NCI-H510A treated with DMSO at 0.1 percent for 48 hours (cell line): ENCODE measurements around the gene LIPA.
"Not testable (repeated sequence)": the region's sequence is repeated elsewhere in the genome, so short reads cannot be mapped to it uniquely, and the experiment has no call there.

ENCODE experiments used
- DNase-seq: peaks from one replicate; lab custom pipeline; 2025; lab: John Stamatoyannopoulos, UW

LIPA gene

DNA sequence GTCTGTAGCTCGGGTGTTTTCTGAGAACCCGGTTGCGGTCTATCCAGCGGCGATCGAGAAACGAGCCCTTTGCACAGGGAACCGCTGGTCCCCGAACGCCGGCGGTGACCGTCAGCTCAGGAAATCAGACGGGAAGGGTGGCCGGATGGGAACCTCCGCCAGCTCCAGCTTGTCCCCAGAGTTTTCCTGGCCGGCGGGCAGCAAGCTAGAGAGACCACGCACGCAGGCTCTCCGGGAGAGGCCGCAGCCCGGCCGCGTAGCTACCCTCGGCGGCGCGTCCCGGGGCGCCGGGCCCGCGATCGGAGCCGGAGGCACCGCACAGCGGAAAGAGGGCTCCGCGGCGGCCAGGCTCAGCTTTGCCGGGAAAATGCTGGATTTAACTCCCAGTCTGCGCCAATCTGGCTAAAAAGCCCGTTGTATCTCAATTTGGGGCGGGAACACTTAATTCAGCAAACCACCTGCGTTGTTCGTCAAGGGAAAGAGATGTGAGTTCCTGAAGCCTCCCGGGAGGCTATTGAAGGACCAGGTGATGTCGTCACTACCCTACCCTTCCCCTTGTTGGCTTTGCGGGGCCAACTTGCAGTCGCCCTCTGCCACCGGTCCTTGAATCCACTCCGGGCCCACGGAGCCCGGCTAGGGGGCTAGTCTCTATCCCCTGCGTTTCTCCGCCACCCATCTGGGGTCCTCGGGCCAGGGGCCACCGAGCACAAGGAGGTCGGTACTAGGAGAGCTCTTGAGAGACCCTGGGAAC is 43.6 kb downstream of the LIPA start:
- DNase-seq = peak; percentile 52

DNA sequence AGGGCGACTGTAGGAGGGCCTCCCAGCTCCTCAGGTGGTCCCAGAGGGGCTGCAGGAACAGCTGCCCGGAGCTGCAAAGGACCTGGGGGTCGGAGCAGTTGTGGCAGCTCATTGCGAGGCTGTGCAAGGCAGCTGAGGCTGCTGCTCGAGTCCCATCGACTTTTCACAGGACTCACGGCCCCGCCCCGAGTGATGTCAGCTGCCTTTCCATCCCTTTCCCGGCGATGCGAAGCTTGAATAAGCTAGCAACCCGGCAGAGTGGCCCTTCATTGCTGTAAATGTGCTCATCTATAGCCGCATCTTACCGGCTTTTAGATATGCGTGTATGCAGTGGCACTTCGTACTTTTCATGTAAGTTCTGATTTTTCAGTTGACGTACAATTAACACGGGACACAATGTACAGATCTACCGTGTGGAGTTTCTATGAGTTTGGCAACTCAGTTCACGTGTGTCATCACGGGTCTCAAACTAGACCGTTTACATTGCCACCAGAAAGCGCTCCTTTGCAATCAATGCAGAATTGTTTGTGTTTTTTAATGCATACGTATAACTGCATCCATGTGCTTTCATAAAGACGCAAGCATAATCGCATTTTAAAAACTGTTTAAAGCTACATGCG is 44.3 kb downstream of the LIPA start, which contains the start of gene CH25H:
TSS of gene CH25H (minus strand) at position 137 of the 620 bp plus-strand sequence. CDS start at position 112, 25 bp downstream.
- peak; percentile 68 for DNase-seq

DNA sequence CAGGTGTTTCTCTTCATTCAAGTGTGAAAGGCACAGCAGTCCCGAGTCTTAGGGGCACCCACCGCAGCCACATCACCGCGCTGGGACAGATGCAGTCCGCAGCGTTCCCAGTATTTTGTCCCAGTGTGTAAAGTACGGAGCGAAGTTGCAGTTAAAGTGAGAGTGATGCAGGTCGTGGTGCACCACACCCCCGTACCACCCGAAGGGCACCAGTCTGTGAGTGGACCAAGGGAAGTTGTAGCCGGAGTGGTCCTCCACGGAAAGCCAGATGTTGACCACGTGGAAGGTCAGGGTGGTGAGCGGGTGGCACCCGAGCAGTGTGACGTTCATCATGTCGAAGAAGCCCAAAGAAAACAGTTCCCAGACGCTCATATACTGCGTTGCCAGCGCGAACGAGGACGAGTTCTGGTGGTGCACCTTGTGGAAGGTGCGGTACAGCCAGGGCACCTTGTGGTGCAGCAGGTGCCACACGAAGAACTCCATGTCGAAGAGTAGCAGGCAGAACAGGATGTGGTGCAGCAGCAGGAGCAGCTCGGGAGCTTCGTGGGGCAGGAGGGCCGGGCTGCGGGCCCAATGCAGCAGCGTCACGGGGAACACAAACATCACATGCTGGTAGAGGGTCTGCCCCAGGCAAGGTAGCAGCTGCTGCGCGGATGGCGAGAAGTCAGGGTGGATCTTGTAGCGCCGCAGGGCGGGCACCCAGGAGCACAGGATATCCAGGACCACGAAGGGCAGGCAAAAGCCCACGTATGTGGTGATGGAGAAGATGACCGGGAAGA is 45.0 kb downstream of the LIPA start:
- peak; percentile 39 for DNase-seq

DNA sequence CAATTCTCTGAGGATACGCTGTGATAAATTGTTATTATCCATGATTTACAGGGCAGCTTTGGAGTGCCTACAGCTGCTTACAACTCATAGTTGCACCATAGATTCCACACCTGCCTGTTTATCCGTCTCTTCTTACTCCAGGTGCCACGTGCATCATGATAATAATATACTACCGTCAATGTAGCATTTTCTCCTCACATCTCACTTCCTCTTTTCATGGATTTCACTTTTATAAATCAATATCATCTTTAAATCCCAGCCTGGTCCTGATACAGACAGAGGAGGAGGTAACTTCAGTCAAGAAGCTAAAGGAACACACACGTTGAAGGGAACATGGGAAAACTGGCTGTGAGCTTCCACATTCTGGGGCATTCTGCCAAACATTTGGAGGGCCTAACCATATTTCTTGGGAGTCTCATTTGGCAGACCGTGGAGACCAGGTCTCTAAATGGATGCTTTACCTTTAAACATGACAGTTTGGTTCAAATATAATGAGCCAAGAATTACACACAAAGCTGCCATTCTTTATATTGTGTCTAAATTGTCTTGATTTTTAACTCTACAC is 46.9 kb downstream of the LIPA start:
- no peak for DNase-seq

DNA sequence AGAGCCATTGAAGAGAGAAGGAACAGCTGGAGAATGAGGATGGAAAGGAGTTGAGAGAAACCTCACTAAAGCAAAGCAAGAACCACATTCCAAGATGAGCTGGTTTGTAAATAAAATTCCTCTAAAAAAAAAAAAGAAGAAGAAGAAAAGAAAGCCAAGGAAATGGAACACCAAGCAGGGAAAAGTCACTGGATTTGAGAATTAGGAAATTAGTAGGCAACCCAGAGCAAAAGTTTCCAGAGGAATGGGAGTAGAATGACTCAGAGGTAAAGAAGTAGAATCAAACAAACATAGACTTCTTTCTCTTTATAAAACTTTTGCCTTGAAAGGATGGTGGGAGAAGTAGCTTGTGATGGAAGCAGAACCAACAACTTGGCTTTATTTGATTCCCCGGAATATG is 48.3 kb downstream of the LIPA start:
- no peak for DNase-seq

DNA sequence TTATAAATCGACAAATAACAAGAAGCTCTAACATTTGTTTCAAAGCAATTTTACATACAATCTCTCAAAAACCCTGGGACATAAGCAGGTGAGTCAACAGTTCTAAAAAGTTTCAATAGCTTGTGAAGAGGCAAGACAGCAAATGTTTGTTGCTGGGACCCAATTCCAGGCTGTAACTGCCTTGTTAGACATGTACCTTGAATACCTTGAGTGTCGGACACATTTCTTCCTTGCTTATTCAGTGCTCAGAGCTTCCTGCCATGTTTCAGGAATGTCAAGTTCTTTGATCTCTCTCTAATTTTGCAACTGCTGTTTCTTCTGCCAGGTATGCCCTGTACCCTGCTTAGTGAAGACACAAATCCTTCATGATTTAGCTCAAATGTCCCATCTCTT is 49.5 kb downstream of the LIPA start:
- no peak for DNase-seq

DNA sequence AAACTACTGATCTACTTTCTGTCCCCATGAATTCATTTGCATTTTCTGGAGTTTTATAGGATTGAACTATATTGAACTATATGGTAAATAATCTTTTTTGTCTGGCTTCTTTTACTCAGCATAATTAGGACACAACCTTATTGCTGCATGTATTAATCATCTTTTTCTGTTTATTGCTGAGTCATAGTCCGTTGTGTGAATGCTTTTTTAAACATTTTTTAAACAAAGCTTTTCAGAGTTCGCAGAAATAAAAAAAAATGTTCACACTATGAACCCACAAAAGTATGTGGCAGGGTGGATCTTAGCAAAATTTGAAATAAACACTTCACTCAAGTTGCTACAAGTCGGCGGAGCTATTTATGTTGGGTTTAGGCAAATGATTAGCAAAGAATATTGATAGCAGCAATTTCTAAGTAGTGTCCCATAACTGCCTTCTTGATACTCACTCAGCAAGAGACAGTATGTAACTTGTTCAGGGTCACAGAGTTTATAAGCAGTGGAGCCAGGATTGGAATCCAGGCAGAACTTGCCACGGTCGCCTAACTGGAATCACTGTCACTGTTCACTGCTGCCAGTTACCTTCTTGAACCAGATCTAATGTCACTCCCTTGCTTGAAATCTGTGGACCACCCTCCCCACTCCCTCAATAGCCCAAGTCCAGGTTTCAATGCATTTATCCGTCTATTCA is 50.1 kb downstream of the LIPA start:
- DNase-seq = no peak

DNA sequence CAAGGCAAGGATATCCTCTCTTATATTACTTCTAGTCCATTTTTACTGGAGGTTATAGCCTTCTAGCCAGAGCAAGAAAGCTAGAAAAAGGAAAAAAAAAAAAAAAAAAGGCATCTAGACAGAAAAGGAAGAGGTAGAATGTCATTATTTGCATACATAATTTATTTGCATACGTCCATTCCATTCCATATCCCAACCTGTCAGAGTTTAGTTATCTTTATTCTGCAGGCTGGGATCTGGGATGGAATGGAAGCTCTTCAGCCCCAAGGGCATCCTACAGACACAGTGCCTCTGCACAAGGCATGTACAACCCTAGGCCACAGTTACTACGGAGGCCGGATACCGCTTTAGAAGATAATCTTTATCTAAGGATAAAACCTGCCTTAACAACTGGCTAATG is 54.1 kb downstream of the LIPA start:
- DNase-seq = no peak

DNA sequence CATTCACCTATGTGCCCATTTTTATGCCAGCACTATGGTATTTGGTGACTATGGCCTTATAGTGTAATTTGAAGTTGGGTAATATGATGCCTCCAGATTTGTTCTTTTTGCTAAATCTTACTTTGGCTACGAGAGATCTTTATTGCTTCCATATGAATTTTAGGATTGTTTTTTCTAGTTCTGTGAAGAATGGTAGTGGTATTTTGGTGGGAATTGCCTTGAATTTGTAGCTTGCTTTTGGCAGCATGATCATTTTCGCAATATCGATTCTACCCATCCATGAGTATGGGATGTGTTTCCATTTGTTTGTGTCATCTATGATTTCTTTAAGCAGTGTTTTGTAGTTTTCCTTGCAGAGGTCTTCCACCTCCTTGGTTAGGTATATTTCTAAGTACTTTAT is 60.3 kb downstream of the LIPA start:
- not testable (repeated sequence) for DNase-seq

DNA sequence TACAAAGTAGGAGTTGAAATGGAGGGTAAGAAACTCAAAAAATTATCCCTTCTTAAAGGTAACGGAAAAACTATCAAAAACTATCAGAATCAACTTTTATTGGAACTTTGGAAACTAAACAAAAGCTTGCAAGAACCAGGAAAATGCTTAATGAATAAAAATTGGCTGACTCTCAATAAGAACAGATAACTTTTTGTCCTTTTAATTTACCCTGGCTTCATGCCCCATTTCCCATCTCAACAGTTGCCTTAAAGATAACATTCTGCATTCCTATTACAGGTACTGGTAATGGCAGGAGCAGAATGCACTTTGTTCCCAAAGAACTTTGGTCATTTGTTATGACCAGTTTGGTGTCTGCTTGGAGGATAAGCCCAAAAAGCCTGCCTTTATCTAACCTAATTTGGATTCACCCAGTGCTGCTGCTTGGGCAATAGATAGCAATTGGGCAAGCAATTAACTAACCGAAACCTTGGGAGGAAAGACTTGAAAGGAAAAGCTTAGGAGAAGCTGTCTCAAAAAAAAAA is 62.3 kb downstream of the LIPA start:
- no peak for DNase-seq

DNA sequence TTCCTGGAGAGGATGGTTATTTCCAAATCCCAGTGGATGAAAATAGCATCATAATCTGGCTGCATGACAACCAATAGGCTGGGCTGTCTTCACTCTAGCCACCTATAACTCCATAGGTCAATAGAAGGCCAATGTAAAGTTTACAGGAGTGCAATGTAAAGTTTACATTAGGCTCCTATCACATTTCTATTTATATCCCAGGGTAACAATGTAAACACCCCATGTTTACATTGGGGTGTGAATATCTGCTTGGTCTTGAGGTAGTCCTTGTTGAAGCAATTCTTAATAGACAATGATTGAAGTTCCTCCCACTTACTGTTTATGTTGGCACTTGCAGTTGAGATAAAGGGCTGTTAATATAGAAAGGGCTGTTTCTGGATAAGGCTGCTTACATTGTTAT is 65.9 kb downstream of the LIPA start:
- peak; percentile 82 for DNase-seq

DNA sequence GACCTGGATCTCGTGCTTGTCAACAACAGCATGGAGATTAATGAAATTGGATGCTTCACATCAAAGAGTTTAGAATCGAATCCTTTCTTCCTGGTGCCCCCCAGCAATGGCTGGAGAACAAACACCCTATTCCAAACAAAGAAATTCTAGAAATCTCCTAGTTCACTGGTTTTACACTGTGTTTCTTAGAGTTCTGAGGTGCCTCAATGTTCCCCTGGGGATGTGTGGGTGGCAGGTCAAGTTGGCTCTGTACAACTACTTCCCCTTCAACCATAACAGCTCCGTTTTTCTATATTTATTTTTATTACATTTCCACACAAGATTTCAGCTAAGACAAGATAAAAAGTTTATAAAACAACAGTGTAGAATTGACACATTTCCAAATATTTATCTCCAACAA is 66.9 kb downstream of the LIPA start:
- DNase-seq = no peak

DNA sequence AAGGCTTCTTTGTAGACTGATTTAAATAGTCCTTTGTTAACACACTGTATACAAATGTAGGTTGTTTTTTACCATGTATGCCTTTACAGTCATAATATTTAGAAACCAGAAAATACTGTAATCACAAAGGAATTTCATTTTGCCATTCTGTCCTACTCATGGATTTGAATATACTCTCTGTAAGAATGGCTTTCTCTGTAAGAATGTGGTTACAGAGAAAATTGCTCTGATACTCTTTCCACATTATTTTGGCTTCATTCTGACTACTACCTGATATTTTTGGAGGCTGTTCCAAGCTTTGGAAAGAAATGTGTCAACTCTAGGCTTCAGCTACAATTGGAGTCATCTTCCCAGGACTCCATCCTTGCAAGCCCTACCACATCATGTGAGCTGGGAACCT is 68.0 kb downstream of the LIPA start:
- DNase-seq = no peak

DNA sequence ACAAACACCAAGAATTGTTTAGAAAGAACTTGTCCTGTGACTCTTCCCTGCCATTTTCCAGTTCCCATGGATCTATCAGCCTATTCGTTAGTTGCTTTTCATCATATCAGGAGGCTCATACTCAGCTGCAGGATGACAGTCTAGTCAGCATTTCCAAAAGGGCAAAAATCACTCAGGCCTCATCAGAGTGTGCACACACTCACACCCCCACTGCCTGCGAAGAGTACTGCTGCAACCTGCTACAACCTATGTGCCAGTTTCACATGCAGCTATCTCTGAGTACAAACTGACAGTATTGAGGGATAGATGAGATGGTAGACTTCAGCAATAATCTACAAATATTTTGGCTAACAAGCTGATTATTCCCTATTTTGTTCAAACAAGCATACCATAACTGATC is 68.7 kb downstream of the LIPA start:
- no peak for DNase-seq

DNA sequence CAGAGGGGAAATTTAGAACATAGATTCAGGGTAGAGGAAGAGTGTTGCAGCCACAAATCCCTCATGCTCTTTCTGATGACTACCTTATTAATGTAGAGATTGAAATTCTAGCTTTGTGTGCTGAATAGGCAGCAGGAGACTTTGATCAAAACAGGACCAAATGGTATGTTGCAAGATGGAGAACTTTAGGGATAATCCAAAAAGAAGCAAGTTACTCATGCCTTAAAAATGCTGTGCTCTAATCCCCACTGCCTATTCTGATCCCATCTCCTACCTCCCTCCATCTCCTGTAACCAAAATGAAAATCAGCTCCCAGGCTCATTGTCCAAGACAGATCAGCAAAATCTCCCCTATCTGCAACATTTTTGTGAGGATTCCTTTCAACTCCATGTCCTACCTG is 75.8 kb downstream of the LIPA start:
- DNase-seq = no peak

DNA sequence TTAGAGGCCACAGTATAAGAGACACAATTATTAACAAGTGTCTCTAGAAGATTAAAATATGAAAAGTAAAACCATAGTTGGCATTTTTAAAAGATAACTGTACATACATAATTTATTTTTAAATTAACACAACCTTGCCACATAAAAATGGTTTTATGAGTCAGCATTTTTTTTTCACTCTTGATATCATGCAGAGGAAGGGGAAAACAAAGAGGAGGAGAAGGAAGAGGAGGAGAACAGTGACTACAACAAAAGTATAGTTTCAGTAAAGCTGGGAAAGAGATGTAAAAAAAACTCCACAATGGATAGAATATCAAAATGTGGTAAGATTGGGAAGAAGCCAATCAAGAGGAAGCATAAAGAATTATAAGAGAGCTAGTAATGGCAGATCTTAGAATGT is 78.5 kb downstream of the LIPA start:
- no peak for DNase-seq

DNA sequence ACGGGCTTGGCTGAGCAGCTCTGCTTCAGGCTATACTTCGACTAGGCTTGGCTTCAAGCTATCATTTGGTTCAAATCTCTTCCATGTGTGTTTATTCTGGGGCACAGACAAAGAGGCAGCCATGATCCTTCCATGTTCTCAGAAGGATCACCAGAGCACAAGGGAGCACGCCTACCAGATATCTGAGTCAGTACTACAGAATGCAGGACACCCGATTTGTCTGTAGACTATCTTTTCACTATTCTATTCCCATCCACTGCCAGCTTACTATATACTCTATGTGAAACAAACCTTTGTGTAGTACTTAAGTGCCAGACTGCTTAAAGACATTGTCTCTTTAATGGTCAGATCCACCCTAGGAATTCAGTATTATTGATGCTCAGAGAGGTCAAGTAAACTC is 79.6 kb downstream of the LIPA start:
- no peak for DNase-seq

DNA sequence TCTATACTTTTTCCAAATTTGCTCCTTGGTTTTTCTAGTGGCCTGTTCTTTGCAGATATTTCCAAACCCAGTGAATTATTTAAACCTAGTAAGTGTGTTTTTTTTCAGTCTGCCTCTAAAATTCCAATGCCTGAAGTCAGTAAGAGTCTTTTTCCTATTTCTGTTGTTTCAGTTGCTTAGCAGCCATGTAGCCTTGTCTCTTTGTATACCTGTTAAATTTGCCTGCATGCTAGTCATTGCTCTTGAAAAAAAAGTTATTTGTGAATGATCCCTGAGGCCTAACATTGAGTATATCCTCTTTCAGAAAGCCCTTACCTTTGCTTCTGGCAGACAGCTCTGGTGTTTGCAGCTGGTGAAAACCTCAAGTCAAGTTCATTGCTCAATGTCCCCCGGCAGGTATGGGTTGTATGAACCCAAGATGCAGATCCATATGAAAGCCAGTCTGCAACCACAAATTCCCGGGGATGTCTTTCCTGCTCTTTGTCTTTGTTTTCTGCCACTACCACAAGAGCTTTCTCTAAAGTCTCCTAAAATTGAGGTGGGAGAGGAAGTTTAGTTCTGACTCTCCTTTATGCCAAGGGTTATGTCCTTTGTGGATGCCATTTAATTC is 80.2 kb downstream of the LIPA start:
- no peak for DNase-seq

DNA sequence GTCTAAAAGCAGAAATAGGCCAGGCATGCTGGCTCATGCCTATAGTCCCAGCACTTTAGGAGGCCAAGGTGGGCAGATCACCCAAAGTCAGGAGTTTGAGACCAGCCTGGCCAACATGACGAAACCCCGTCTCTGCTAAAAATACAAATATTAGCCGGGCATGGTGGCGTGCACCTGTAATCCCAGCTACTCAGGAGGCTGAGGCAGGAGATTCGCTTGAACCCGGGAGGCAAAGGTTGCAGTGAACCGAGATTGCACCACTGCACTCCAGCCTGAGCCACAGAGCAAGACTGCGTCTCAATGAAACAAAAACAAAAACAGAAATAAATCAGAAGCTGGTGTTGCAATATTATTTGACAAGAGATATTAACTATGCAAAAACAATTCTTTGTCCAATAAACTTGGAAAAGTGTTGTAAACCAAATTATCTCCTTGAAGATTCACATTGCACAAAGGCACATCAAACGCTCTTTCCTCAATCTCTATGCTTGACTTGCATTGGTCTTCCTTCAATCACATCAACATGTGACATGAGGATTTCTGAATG is 83.1 kb downstream of the LIPA start:
- DNase-seq = not testable (repeated sequence)

DNA sequence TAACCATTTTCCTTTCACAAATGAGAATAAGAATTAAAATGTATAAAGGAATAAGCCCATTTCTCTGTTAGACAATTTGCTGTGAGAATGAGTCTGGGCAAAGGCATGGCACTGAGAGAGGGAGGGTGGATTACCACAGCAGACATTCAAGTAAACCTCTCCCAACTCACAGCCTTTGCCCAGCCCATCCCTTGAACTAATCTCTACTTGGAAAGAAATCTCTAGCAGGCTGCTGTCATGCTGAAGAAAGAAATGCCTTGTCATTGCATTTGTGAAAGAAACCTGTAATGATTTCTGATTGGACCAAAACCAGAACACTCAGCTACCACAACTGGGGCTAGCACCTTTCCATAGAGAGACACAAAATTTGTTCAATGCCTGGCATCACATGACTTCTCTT is 83.7 kb downstream of the LIPA start:
- no peak for DNase-seq

DNA sequence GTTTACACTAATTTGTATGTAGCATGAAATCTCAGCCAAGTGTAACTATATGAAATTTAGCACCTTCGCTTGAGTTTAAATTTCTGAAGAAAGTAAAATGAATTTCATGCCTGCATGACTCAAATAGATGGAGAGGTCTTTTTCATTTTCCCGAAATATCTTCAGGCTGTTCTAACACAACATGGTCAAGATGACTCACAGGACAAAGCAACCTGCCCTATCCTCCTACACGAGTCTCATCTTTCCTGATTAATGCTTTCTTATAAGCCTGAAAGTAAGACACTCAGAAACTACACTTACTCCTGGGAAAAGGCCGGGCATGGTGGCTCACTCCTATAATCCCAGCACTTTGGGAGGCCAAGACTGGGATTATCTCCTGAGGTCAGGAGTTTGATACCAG is 85.7 kb downstream of the LIPA start:
- DNase-seq = no peak
